ENCODE results near the gene AQR. TPM values are rescaled to one million over a fixed set of nuclear protein-coding genes. Genes with fewer than 3 reads are reported as not detected.
"Not testable (repeated sequence)": the region's sequence is repeated elsewhere in the genome, so short reads cannot be mapped to it uniquely, and the experiment has no call there.

Gene AQR
- polyA plus RNA-seq, 1 donor from 2014 or later = 22.4 TPM

DNA sequence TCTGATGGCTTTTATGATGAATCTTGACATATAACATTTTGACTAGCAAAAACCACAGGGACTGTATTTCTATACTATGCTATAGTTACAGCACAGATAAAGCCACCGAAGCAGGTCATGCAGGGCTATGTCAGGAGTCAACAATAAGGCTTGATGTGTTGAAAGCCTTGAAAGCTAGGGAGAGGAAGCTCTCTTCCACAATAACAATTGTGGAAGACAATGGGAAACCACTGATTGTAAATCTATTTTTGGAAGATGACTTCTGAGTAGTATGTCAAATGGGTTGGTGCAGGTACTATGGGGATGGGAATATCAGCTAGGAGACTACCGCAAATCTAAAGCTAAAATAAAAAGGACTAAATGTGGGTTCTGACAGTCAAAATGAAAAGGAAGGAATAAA lies 4.0 kb upstream of the AQR start:
- Histone ChIP-seq H3F3A (ENCODE audit: insufficient read depth, low read length, poor library complexity, severe bottlenecking) (no peaks in the 10 kb centered on the region), H3K9me3 (ENCODE audit: low read length) (no peaks in the 10 kb centered on the region), H3K27ac (ENCODE audit: low read length) (no peak overlapping the region), H3K4me3 (ENCODE audit: low read length) (no peak overlapping the region), H4K20me1 (ENCODE audit: insufficient read depth) (no peaks in the 10 kb centered on the region), H3K9ac (ENCODE audit: low read length) (no peak overlapping the region), H2AFZ (ENCODE audit: low read depth, low read length) (no peak overlapping the region), H3K27me3 (ENCODE audit: insufficient read depth, low read depth, low read length) (no peaks in the 10 kb centered on the region), H3K9me2 (ENCODE audit: insufficient read depth, low read length) (no peaks in the 10 kb centered on the region), H3K79me2 (replicated peaks; ENCODE audit: insufficient read depth, low read length) (peaks cover 14% of the 10 kb centered on the region), H3K4me2 (ENCODE audit: low read length) (no peak overlapping the region), H3K36me3 (ENCODE audit: insufficient read depth, low read length) (no peaks in the 10 kb centered on the region)
- no peak for TF ChIP-seq EP300 (conservative IDR thresholded peaks at IDR 0.05; ENCODE audit: poor library complexity, severe bottlenecking)
- TF ChIP-seq, protein P1, sequence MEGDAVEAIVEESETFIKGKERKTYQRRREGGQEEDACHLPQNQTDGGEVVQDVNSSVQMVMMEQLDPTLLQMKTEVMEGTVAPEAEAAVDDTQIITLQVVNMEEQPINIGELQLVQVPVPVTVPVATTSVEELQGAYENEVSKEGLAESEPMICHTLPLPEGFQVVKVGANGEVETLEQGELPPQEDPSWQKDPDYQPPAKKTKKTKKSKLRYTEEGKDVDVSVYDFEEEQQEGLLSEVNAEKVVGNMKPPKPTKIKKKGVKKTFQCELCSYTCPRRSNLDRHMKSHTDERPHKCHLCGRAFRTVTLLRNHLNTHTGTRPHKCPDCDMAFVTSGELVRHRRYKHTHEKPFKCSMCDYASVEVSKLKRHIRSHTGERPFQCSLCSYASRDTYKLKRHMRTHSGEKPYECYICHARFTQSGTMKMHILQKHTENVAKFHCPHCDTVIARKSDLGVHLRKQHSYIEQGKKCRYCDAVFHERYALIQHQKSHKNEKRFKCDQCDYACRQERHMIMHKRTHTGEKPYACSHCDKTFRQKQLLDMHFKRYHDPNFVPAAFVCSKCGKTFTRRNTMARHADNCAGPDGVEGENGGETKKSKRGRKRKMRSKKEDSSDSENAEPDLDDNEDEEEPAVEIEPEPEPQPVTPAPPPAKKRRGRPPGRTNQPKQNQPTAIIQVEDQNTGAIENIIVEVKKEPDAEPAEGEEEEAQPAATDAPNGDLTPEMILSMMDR (IDR thresholded peaks at IDR 0.05; ENCODE audit: poor library complexity, severe bottlenecking) = no peak
- no peak for TF ChIP-seq TAF1 (IDR thresholded peaks at IDR 0.05; ENCODE audit: low read depth)
- TF ChIP-seq, protein P2, sequence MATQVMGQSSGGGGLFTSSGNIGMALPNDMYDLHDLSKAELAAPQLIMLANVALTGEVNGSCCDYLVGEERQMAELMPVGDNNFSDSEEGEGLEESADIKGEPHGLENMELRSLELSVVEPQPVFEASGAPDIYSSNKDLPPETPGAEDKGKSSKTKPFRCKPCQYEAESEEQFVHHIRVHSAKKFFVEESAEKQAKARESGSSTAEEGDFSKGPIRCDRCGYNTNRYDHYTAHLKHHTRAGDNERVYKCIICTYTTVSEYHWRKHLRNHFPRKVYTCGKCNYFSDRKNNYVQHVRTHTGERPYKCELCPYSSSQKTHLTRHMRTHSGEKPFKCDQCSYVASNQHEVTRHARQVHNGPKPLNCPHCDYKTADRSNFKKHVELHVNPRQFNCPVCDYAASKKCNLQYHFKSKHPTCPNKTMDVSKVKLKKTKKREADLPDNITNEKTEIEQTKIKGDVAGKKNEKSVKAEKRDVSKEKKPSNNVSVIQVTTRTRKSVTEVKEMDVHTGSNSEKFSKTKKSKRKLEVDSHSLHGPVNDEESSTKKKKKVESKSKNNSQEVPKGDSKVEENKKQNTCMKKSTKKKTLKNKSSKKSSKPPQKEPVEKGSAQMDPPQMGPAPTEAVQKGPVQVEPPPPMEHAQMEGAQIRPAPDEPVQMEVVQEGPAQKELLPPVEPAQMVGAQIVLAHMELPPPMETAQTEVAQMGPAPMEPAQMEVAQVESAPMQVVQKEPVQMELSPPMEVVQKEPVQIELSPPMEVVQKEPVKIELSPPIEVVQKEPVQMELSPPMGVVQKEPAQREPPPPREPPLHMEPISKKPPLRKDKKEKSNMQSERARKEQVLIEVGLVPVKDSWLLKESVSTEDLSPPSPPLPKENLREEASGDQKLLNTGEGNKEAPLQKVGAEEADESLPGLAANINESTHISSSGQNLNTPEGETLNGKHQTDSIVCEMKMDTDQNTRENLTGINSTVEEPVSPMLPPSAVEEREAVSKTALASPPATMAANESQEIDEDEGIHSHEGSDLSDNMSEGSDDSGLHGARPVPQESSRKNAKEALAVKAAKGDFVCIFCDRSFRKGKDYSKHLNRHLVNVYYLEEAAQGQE (IDR thresholded peaks at IDR 0.05; ENCODE audit: borderline replicate concordance) = no peak
- no peak for TF ChIP-seq SMC3 (conservative IDR thresholded peaks at IDR 0.05; ENCODE audit: poor library complexity)
- TF ChIP-seq EZH2 (IDR thresholded peaks at IDR 0.05; ENCODE audit: borderline replicate concordance, insufficient read depth, low read length, poor library complexity, severe bottlenecking) = no peak
- no peak for TF ChIP-seq RAD21 (conservative IDR thresholded peaks at IDR 0.05)
- no peak for TF ChIP-seq POLR2AphosphoS5 (IDR thresholded peaks at IDR 0.05)
- TF ChIP-seq MXI1 (conservative IDR thresholded peaks at IDR 0.05; ENCODE audit: poor library complexity, severe bottlenecking) = no peak

DNA sequence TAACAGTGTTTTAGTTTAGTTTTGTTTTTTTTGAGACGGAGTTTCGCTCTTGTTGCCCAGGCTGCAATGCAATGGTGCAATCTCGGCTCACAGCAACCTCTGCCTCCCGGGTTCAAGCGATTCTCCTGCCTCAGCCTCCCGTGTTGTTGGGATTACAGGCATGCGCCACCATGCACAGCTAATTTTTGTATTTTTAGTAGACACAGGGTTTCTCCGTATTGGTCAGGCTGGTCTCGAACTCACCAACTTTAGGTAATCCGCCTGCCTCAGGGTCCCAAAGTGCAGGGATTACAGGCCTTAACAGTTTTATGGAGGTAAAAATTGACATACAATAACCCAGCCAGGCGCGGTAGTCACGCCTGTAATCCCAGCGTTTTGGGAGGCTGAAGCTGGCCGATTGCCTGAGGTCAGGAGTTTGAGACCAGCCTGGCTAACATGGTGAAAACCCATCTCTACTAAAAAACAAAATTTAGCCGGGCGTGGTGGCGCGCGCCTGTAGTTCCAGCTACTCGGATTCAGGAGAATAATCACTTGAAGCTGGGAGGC lies 629 bp upstream of the AQR start:
- H2AFZ ChIP-seq (ENCODE audit: low read depth, low read length); H3K36me3 ChIP-seq (ENCODE audit: insufficient read depth, low read length); H3K9ac ChIP-seq (ENCODE audit: low read length); H3K4me2 ChIP-seq (ENCODE audit: low read length); H3K27ac ChIP-seq (ENCODE audit: low read length); H3K9me3 ChIP-seq (ENCODE audit: low read length); H3K9me2 ChIP-seq (ENCODE audit: insufficient read depth, low read length); H4K20me1 ChIP-seq (ENCODE audit: insufficient read depth); H3F3A ChIP-seq (ENCODE audit: insufficient read depth, low read length, poor library complexity, severe bottlenecking); H3K27me3 ChIP-seq (ENCODE audit: insufficient read depth, low read depth, low read length): not testable (repeated sequence)
- H3K79me2 ChIP-seq (replicated peaks; ENCODE audit: insufficient read depth, low read length) = peaks cover 38% of the 10 kb centered on the region
- H3K4me3 ChIP-seq (ENCODE audit: low read length) = peak overlapping the region; percentile 92

DNA sequence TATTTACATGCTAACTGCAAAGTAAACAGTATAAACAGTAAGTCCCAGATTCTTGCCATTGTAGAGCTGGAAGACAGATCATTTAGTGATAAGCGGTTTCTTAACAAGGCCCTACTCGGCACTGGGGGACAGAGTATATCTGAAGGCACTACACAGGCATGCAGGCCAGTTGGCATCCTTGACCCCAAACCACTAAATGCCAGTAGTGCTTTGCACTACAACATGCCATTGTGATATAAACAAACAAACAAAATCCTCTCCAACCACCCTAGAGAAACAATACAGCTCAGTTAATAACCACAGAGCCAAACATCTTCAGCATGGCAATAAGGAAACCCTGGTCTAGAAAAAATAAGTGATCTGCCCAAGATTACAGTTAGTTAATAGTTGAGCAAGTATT lies 5.3 kb downstream of the AQR start:
- Histone ChIP-seq H3K9ac (ENCODE audit: low read length) (no peak overlapping the region), H4K20me1 (ENCODE audit: insufficient read depth) (no peaks in the 10 kb centered on the region), H3K4me3 (ENCODE audit: low read length) (no peak overlapping the region), H3K9me3 (ENCODE audit: low read length) (no peaks in the 10 kb centered on the region), H3F3A (ENCODE audit: insufficient read depth, low read length, poor library complexity, severe bottlenecking) (no peaks in the 10 kb centered on the region), H3K4me2 (ENCODE audit: low read length) (no peak overlapping the region), H3K9me2 (ENCODE audit: insufficient read depth, low read length) (no peaks in the 10 kb centered on the region), H3K36me3 (ENCODE audit: insufficient read depth, low read length) (peaks cover 6% of the 10 kb centered on the region), H3K79me2 (replicated peaks; ENCODE audit: insufficient read depth, low read length) (peaks cover 45% of the 10 kb centered on the region), H3K27ac (ENCODE audit: low read length) (no peak overlapping the region), H3K27me3 (ENCODE audit: insufficient read depth, low read depth, low read length) (no peaks in the 10 kb centered on the region), H2AFZ (ENCODE audit: low read depth, low read length) (no peak overlapping the region)
- no peak for TF ChIP-seq SMC3 (conservative IDR thresholded peaks at IDR 0.05; ENCODE audit: poor library complexity)
- TF ChIP-seq, protein P1 (IDR thresholded peaks at IDR 0.05; ENCODE audit: poor library complexity, severe bottlenecking) = no peak
- TF ChIP-seq TAF1 (IDR thresholded peaks at IDR 0.05; ENCODE audit: low read depth) = no peak

Data from neural cell (in vitro differentiated cells).